WTC11 (cell line): ENCODE data around the gene BCAR3. TPM values are rescaled to one million over a fixed set of nuclear protein-coding genes. Genes with fewer than 3 reads are reported as not detected.
"Not testable (repeated sequence)": the region's sequence is repeated elsewhere in the genome, so short reads cannot be mapped to it uniquely, and the experiment has no call there.

Experiments
- ATAC-seq: fragments of 200-7000 bp; cut with Tn5 transposase; 2 replicates; pipeline ENCODE4 v1.10.0; 2021; ENCODE audit warnings: mild to moderate bottlenecking, moderate library complexity
- CTCF ChIA-PET: fragments of 300-600 bp; sonication (Branson Sonifier 250); formaldehyde crosslinking; loops from one replicate; lab custom pipeline; 2021; ENCODE audit warnings: antibody characterized with exemption; lab: Charles Lee
- POLR2A ChIA-PET: fragments of 350-600 bp; sonication (Branson Sonifier 250); formaldehyde crosslinking; loops from one replicate; lab custom pipeline; 2021; ENCODE audit warnings: antibody characterized with exemption; lab: Charles Lee
- DNase-seq: peaks from one replicate; pipeline ENCODE4 v3.0.0; 2021; ENCODE audit warnings: low spot score
- H3K27ac Mint-ChIP-seq: 2 replicates; pipeline ENCODE4 v1.8.0; 2021; ENCODE audit warnings: mixed read lengths
- H3K27me3 Mint-ChIP-seq: 2 replicates; pipeline ENCODE4 v1.8.0; 2021; ENCODE audit warnings: low read depth, mild to moderate bottlenecking, moderate library complexity, mixed read lengths
- H3K36me3 Mint-ChIP-seq: 2 replicates; pipeline ENCODE4 v1.8.0; 2021; ENCODE audit warnings: mixed read lengths
- H3K4me1 Mint-ChIP-seq: 2 replicates; pipeline ENCODE4 v1.8.0; 2022; ENCODE audit warnings: mixed read lengths
- H3K4me3 Mint-ChIP-seq: 2 replicates; pipeline ENCODE4 v1.8.0; 2021; ENCODE audit warnings: mild to moderate bottlenecking, moderate library complexity, mixed read lengths
- H3K9me3 Mint-ChIP-seq: 2 replicates; pipeline ENCODE4 v1.8.0; 2021; ENCODE audit warnings: mixed read lengths
- GABPB1 ChIP-seq: sonication (generic); formaldehyde crosslinking; IDR thresholded peaks from 2 replicates; pipeline ENCODE4 v1.8.1; 2023; ENCODE audit warnings: mild to moderate bottlenecking, missing genetic modification reagents
- GTF2I ChIP-seq: fragments of 250-450 bp; sonication (Bioruptor Pico); conservative IDR thresholded peaks from 2 replicates; pipeline ENCODE4 v1.4.0; 2021; ENCODE audit warnings: mild to moderate bottlenecking
- MXD4 ChIP-seq: fragments of 250-450 bp; sonication (Bioruptor Pico); IDR thresholded peaks from 2 replicates; pipeline ENCODE4 v1.8.0; 2021; ENCODE audit warnings: mild to moderate bottlenecking, moderate library complexity, borderline replicate concordance
- NFE2L1 ChIP-seq: sonication (generic); formaldehyde crosslinking; IDR thresholded peaks from 2 replicates; pipeline ENCODE4 v1.8.1; 2023; ENCODE audit warnings: missing genetic modification reagents
- SMAD3 ChIP-seq: sonication (generic); formaldehyde crosslinking; IDR thresholded peaks from 2 replicates; pipeline ENCODE4 v1.8.0; 2022; ENCODE audit warnings: missing genetic modification reagents, mild to moderate bottlenecking, borderline replicate concordance
- ZBTB21 ChIP-seq: sonication (generic); formaldehyde crosslinking; IDR thresholded peaks from 2 replicates; pipeline ENCODE4 v1.8.1; 2023; ENCODE audit warnings: mild to moderate bottlenecking, missing genetic modification reagents, borderline replicate concordance
- ZNF121 ChIP-seq: sonication (generic); formaldehyde crosslinking; IDR thresholded peaks from 2 replicates; pipeline ENCODE4 v1.8.0; 2023; ENCODE audit warnings: missing genetic modification reagents
- ZNF416 ChIP-seq: fragments of 250-450 bp; sonication (Bioruptor Pico); IDR thresholded peaks from 2 replicates; pipeline ENCODE4 v1.9.0; 2021; ENCODE audit warnings: mild to moderate bottlenecking, inconsistent platforms
- ZNF423 ChIP-seq: fragments of 250-450 bp; sonication (Bioruptor Pico); IDR thresholded peaks from 2 replicates; pipeline ENCODE4 v2.1.2; 2022; ENCODE audit warnings: mild to moderate bottlenecking, moderate library complexity
- ZNF671 ChIP-seq: fragments of 250-450 bp; sonication (Bioruptor Pico); IDR thresholded peaks from 2 replicates; pipeline ENCODE4 v1.8.0; 2021; ENCODE audit warnings: mild to moderate bottlenecking
- total RNA-seq: library from RNA; stranded (reverse); gene quantifications from 3 replicates; pipeline ENCODE4 v1.2.3, GENCODE V29; 2021
- TF ChIP-seq, protein P1 (sequence below): sonication (generic); formaldehyde crosslinking; IDR thresholded peaks from 2 replicates; pipeline ENCODE4 v1.8.1; 2022; ENCODE audit warnings: low read depth, mild to moderate bottlenecking, moderate library complexity, missing genetic modification reagents, borderline replicate concordance
- TF ChIP-seq, protein P2 (sequence below): sonication (generic); formaldehyde crosslinking; IDR thresholded peaks from 2 replicates; pipeline ENCODE4 v1.8.0; 2022; ENCODE audit warnings: mild to moderate bottlenecking, missing genetic modification reagents
- TF ChIP-seq, protein P3 (sequence below): sonication (generic); formaldehyde crosslinking; IDR thresholded peaks from 2 replicates; pipeline ENCODE4 v1.8.1; 2023; ENCODE audit warnings: mild to moderate bottlenecking, missing genetic modification reagents, borderline replicate concordance

BCAR3 gene
- total RNA-seq, 1 experiment from 2014 or later, result 14.8 TPM

DNA sequence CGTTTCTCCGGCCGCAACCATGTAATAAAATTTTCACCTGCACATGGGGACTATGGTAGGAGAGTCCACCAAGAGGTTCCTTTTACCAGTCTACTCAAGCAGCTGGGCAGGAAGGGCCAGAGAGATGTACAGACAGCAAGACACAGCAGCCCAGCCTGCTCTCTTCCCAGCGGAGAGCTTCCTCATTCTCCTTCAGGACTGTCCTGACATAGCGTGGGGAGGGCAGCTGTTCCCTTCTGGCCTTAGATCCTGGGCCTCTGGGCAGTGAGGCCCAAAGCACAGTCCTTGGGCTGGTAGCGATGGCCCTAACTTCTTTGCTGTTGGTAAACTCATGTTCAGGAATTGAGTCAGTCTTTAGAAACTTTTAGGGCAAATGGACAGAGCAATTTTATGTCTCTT is 89.1 kb downstream of the BCAR3 start:
- H3K27ac Mint-ChIP-seq, result no peak overlapping the region
- H3K27me3 Mint-ChIP-seq, result no peaks in the 10 kb centered on the region
- H3K4me3 Mint-ChIP-seq, result no peak overlapping the region
- no peaks in the 10 kb centered on the region for H3K9me3 Mint-ChIP-seq
- no peak for DNase-seq
- CTCF ChIA-PET, result interaction anchor here (1.0 to 2.9 kb wide), 5 partner anchors 21 to 288 kb away, joined by 3 to 9 read pairs (median 4); no protein-coding TSS in a partner anchor
- H3K4me1 Mint-ChIP-seq, result peaks cover 49% of the 10 kb centered on the region
- peaks cover 7% of the 10 kb centered on the region for H3K36me3 Mint-ChIP-seq
- POLR2A ChIA-PET, result no interaction called here
- ATAC-seq, result no peak
- TF ChIP-seq MXD4 (CRISPR knock-in tag), result no peak
- no peak for TF ChIP-seq ZNF121
- TF ChIP-seq ZNF423 (CRISPR knock-in tag), result no peak
- TF ChIP-seq ZBTB21 (CRISPR knock-in tag), result no peak
- TF ChIP-seq GTF2I, result no peak
- no peak for TF ChIP-seq NFE2L1
- TF ChIP-seq, protein P1, sequence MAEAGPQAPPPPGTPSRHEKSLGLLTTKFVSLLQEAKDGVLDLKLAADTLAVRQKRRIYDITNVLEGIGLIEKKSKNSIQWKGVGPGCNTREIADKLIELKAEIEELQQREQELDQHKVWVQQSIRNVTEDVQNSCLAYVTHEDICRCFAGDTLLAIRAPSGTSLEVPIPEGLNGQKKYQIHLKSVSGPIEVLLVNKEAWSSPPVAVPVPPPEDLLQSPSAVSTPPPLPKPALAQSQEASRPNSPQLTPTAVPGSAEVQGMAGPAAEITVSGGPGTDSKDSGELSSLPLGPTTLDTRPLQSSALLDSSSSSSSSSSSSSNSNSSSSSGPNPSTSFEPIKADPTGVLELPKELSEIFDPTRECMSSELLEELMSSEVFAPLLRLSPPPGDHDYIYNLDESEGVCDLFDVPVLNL, result no peak
- TF ChIP-seq, protein P2, sequence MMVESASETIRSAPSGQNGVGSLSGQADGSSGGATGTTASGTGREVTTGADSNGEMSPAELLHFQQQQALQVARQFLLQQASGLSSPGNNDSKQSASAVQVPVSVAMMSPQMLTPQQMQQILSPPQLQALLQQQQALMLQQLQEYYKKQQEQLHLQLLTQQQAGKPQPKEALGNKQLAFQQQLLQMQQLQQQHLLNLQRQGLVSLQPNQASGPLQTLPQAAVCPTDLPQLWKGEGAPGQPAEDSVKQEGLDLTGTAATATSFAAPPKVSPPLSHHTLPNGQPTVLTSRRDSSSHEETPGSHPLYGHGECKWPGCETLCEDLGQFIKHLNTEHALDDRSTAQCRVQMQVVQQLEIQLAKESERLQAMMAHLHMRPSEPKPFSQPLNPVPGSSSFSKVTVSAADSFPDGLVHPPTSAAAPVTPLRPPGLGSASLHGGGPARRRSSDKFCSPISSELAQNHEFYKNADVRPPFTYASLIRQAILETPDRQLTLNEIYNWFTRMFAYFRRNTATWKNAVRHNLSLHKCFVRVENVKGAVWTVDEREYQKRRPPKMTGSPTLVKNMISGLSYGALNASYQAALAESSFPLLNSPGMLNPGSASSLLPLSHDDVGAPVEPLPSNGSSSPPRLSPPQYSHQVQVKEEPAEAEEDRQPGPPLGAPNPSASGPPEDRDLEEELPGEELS (CRISPR knock-in tag), result no peak
- TF ChIP-seq, protein P3, sequence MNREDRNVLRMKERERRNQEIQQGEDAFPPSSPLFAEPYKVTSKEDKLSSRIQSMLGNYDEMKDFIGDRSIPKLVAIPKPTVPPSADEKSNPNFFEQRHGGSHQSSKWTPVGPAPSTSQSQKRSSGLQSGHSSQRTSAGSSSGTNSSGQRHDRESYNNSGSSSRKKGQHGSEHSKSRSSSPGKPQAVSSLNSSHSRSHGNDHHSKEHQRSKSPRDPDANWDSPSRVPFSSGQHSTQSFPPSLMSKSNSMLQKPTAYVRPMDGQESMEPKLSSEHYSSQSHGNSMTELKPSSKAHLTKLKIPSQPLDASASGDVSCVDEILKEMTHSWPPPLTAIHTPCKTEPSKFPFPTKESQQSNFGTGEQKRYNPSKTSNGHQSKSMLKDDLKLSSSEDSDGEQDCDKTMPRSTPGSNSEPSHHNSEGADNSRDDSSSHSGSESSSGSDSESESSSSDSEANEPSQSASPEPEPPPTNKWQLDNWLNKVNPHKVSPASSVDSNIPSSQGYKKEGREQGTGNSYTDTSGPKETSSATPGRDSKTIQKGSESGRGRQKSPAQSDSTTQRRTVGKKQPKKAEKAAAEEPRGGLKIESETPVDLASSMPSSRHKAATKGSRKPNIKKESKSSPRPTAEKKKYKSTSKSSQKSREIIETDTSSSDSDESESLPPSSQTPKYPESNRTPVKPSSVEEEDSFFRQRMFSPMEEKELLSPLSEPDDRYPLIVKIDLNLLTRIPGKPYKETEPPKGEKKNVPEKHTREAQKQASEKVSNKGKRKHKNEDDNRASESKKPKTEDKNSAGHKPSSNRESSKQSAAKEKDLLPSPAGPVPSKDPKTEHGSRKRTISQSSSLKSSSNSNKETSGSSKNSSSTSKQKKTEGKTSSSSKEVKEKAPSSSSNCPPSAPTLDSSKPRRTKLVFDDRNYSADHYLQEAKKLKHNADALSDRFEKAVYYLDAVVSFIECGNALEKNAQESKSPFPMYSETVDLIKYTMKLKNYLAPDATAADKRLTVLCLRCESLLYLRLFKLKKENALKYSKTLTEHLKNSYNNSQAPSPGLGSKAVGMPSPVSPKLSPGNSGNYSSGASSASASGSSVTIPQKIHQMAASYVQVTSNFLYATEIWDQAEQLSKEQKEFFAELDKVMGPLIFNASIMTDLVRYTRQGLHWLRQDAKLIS (CRISPR knock-in tag), result no peak
- TF ChIP-seq ZNF416 (CRISPR knock-in tag), result no peak
- TF ChIP-seq ZNF671 (CRISPR knock-in tag), result no peak
- no peak for TF ChIP-seq SMAD3

DNA sequence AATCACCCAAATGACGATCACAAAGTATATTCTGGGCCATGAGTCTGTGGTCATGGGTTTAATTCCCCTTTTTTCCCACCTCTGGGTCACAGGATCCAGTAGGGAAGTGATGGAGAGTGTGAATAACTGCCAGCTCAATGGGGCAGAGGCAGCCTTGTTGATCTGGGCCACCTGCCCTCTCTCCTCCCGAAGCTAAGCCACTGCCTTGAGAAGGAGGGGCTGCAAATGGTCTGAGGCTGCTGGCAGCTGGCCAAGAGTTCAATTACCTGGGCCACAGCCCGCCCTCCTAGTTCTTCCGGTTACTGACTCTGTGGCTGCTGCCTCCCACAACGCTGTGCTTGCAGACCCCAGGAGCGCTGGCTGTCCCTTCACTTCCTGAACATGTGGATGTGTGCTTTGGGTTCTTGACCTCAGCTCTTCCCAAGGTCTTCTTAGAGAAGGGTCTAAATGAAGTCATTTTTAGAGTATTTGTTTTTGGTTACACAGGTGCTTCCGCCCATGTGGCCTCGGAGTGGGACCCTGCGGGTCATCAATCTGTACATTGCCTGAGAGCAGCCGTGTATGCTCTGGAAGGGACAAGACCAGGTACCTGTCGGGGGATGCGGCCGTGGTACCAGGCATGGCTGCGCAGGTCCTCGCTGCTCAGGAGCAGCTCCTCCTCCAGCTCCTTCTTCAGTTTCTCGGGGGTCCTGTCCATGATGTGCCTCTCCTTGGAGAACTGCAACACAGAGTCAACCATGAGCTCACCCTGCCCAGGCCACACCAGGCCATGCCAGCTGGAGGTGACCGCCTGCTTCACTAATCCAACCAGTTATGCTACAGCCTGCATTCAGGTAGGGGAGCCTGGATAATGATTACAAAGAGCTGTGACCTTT is 89.7 kb downstream of the BCAR3 start:
- Mint-ChIP-seq H3K4me1 (peaks cover 49% of the 10 kb centered on the region), H3K27me3 (no peaks in the 10 kb centered on the region), H3K4me3 (no peak overlapping the region), H3K9me3 (no peaks in the 10 kb centered on the region), H3K27ac (peak overlapping the region; percentile 66; the same call in 1 of the 2 replicates), H3K36me3 (peaks cover 11% of the 10 kb centered on the region)
- ATAC-seq, result peak; percentile 61
- ChIA-PET POLR2A (no interaction called here), CTCF (interaction anchor here (1.0 to 2.9 kb wide), 6 partner anchors 21 to 287 kb away, joined by 3 to 9 read pairs (median 4); no protein-coding TSS in a partner anchor)
- peak; percentile 44 for DNase-seq
- TF ChIP-seq, protein P3 (CRISPR knock-in tag), result no peak
- TF ChIP-seq GABPB1, result peak; percentile 44

DNA sequence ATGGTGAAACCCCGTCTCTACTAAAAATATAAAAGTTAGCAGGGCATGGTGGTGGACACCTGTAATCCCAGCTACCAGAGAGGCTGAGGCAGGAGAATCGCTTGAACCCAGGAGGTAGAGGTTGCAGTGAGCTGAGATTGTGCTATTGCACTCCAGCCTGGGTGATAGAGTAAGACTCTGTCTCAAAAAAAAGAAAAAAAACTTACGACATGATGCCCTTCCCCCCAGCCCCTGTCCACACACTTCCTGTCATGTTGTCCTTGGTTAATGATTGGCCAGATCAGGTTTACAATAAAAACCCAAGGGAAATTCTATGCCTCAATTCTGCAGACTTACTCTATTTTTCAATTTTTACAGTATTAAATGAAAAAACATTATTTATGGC is 90.4 kb downstream of the BCAR3 start:
- H3K27ac Mint-ChIP-seq, ATAC-seq, H3K27me3 Mint-ChIP-seq, H3K4me3 Mint-ChIP-seq, H3K9me3 Mint-ChIP-seq, POLR2A ChIA-PET, DNase-seq: not testable (repeated sequence)
- Mint-ChIP-seq H3K4me1 (peaks cover 42% of the 10 kb centered on the region), H3K36me3 (peaks cover 11% of the 10 kb centered on the region)
- CTCF ChIA-PET, result interaction anchor here (1.0 to 1.7 kb wide), 2 partner anchors 28 to 287 kb away, joined by 3 to 9 read pairs; no protein-coding TSS in a partner anchor
